Right lobe of liver (tissue), 6 donors: ENCODE measurements around the gene COIL. TPM values are rescaled to one million over a fixed set of nuclear protein-coding genes. Genes with fewer than 3 reads are reported as not detected.

Source experiments
- ATAC-seq, 4 donors: fragments of 200-7000 bp; cut with Tn5 transposase; one replicate each; pipeline ENCODE4 v1.9.1; 2020; ENCODE audit warnings: mild to moderate bottlenecking in 4 of 4, moderate library complexity in 4 of 4
- DNase-seq, 3 donors: peaks; one replicate each; pipeline ENCODE4 v3.0.0-alpha.2; 2020
- H3K27ac ChIP-seq, 3 donors: fragments of 200-600 bp; one replicate each; pipeline ENCODE4 v1.8.0; 2022
- H3K27me3 ChIP-seq, 2 donors: fragments of 200-600 bp; one replicate each; pipeline ENCODE4 v1.8.0; 2022
- H3K36me3 ChIP-seq, 4 donors: fragments of 200-600 bp; sonication (generic) in 1 of 4; one replicate each; pipeline versions ENCODE4 v1.5.1 to v1.8.0; 2017 to 2022; ENCODE audit warnings: control low read depth in 1 of 4
- H3K4me1 ChIP-seq, 4 donors: fragments of 200-600 bp; sonication (generic) in 1 of 4; one replicate each; pipeline versions ENCODE4 v1.5.1 to v1.8.0; 2017 to 2022; ENCODE audit warnings: control low read depth in 1 of 4
- H3K4me3 ChIP-seq, 3 donors: fragments of 200-600 bp; one replicate each; pipeline ENCODE4 v1.8.0; 2022
- H3K9me3 ChIP-seq, 4 donors: fragments of 200-600 bp; sonication (generic) in 1 of 4; one replicate each; pipeline versions ENCODE4 v1.5.1 to v1.8.0; 2017 to 2022; ENCODE audit warnings: control low read depth in 1 of 4
- POLR2A ChIP-seq: fragments of 450-650 bp; IDR thresholded peaks from one replicate; pipeline ENCODE4 v1.6.1; 2017; ENCODE audit warnings: antibody characterized with exemption, mild to moderate bottlenecking
- WGBS: methylation state at CpG from one replicate; pipeline ENCODE4 v1.1.6; 2018; ENCODE audit warnings: low coverage, low lambda C conversion rate; ENCODE audit not compliant: insufficient coverage; ENCODE audit errors: missing lambda C conversion rate; 5-methylcytosine and 5-hydroxymethylcytosine counted together
- intact Hi-C, 2 donors: fragments of 100-400 bp; cut with DNase I; formaldehyde crosslinking; loops; one replicate each; pipeline versions ENCODE4 v1.11.2 to v1.14.1; 2022
- microRNA counts: library from miRNA; unstranded; fragments of <30 nt; microRNA quantifications from one replicate; lab custom pipeline; 2016
- total RNA-seq, 6 experiments: library from RNA; depleted of rRNA in 2 of 6; stranded (reverse); fragments of >200 nt in 2 of 6; fragmentation: NEBNext Ultra II Directional in 3 of 6; extraction: Animal tissue kit (Norgen Biotek cat#: 25700) in 3 of 6; gene quantifications; one replicate each; pipeline versions ENCODE4 v1.1.0 to v1.2.4, GENCODE V29; 2016 to 2023
- TF ChIP-seq, protein P1 (sequence below), 4 donors: fragments of 200-600 bp in 3 of 4; fragments of 450-650 bp in 1 of 4; IDR thresholded peaks; one replicate each; pipeline versions ENCODE4 v1.5.1 to v1.8.0; 2016 to 2022; ENCODE audit warnings: antibody characterized with exemption in 4 of 4, mild to moderate bottlenecking in 2 of 4
- donor health status: DM: no; HTN: yes; CAD: no.
- donor health status: DM: no; HTN: no; CAD: no.
- donor health status: DM: no; HTN: no; CAD: no.
- donor health status: DM: no; HTN: yes; CAD: no.
- donor health status: DM: no; HTN: yes; CAD: no.

COIL gene
- total RNA-seq, 6 experiments from 2014 or later: 5.5 to 7.1 (median 6.5) TPM

DNA sequence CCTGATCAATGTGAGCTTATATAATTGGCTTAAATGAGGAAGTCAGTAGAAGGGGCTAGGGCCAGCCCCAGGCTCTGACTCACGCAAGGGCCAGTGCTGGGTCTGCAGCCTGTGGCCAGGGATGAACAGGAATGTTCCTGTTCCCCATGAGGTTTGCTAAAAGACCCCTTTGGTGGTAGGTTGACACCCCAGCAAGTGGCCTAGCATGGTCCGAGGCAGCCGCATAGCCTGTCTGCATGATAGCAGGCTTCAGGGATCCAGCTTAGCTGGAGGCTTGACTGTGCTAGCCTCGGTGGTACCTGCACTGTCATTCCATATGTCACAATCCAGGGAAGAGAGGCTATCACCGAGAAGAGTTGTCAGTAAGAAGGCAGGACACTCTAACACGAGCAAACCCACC is 70.5 kb downstream of the COIL start:
- H3K36me3 ChIP-seq: peaks cover 5 to 70% (median 37%) of the 10 kb centered on the region in 4 donors
- peaks cover 0 to 4% (median 0%) of the 10 kb centered on the region in 4 donors for H3K4me1 ChIP-seq
- no CpG with 5 or more reads among the region's 6 CpGs for WGBS
- no peak overlapping the region for H3K27ac ChIP-seq
- no peak overlapping the region for H3K4me3 ChIP-seq
- intact Hi-C loops: no loop called here
- no peak for TF ChIP-seq POLR2A
- TF ChIP-seq, protein P1, sequence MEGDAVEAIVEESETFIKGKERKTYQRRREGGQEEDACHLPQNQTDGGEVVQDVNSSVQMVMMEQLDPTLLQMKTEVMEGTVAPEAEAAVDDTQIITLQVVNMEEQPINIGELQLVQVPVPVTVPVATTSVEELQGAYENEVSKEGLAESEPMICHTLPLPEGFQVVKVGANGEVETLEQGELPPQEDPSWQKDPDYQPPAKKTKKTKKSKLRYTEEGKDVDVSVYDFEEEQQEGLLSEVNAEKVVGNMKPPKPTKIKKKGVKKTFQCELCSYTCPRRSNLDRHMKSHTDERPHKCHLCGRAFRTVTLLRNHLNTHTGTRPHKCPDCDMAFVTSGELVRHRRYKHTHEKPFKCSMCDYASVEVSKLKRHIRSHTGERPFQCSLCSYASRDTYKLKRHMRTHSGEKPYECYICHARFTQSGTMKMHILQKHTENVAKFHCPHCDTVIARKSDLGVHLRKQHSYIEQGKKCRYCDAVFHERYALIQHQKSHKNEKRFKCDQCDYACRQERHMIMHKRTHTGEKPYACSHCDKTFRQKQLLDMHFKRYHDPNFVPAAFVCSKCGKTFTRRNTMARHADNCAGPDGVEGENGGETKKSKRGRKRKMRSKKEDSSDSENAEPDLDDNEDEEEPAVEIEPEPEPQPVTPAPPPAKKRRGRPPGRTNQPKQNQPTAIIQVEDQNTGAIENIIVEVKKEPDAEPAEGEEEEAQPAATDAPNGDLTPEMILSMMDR (IDR thresholded peaks at IDR 0.05): no peak
- DNase-seq (no peak), ATAC-seq (no peak)
- peaks cover 0 to 5% (median 0%) of the 10 kb centered on the region in 4 donors for H3K9me3 ChIP-seq
- H3K27me3 ChIP-seq: no peaks in the 10 kb centered on the region

MicroRNA genes within 50 kb of the gene (microRNA counts, 767-probe panel; counts per million panel counts)
- 237 counts per million for microRNA hsa-miR-3614-5p (lab: Ali Mortazavi, UCI)

Other genes starting within 250 kb of the COIL start
- gene C17orf67, start 127.1 kb downstream of the COIL start, total RNA-seq: 1 to 10 TPM in 1 of 6 experiments, under 1 TPM in 5; 0.31 to 1.1 (median 0.78) TPM
- 10 to 100 TPM in 1 of 6 experiments, 1 to 10 TPM in 5; 2.2 to 10.4 (median 3.4) TPM for gene DGKE, start 126.9 kb downstream of the COIL start, total RNA-seq
- gene TRIM25, start 47.0 kb downstream of the COIL start, total RNA-seq: 10 to 100 TPM; 35.6 to 60.8 (median 49.8) TPM
- gene SCPEP1, start 17.1 kb upstream of the COIL start, total RNA-seq: 10 to 100 TPM in 5 of 6 experiments, 1 to 10 TPM in 1; 9.2 to 35.4 (median 24.8) TPM
- gene AKAP1, start 124.2 kb upstream of the COIL start, total RNA-seq: 10 to 100 TPM; 31.2 to 58.5 (median 43.1) TPM